ENCODE measurements around the gene RYK.

The RYK gene

DNA sequence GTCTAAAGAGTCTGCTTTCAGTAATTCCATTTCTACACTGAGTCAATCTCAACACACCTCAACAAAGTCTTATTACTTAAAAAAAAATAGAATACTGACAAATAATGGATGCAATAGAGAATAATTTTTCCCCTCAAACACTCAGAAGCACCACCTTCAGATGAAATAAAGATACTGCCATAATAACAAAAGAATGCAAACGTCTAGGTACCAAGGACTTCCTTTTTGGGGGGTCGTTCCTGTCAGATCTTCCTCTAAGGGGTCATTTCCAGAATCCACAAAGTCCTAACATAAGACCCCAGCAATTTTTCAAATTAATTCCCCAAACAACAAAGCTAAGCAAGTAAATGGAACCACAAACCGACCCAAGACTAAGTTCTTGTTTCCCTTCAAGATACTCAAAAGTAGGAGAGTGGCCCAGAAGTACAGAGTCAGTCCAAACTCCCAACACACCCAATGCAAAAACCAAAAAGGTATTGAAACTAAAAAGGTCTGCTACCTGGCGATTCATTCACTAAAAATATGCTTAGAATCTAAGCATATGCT is 1.3 kb downstream of the RYK start:
- TF ChIP-seq, protein P1, sequence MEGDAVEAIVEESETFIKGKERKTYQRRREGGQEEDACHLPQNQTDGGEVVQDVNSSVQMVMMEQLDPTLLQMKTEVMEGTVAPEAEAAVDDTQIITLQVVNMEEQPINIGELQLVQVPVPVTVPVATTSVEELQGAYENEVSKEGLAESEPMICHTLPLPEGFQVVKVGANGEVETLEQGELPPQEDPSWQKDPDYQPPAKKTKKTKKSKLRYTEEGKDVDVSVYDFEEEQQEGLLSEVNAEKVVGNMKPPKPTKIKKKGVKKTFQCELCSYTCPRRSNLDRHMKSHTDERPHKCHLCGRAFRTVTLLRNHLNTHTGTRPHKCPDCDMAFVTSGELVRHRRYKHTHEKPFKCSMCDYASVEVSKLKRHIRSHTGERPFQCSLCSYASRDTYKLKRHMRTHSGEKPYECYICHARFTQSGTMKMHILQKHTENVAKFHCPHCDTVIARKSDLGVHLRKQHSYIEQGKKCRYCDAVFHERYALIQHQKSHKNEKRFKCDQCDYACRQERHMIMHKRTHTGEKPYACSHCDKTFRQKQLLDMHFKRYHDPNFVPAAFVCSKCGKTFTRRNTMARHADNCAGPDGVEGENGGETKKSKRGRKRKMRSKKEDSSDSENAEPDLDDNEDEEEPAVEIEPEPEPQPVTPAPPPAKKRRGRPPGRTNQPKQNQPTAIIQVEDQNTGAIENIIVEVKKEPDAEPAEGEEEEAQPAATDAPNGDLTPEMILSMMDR (IDR thresholded peaks at IDR 0.05; ENCODE audit: low read depth, low read length) = no peak

DNA sequence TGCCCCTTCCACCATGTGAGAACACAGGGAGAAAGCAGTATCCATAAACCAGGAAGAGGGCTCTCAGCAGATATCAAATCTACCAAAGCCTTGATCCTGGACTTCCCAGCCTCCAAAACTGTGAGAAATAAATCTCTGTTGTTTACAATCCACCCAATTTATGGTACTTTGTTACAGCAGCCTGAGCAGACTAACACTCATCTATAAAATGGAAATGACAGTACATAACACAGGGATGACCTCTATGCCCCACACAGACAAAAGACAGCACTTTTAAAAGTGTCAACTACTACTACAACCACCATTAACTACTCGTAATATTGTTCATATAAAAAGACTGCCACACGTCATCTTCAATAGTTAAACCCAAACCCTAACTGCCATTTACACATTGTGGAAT is 5.7 kb downstream of the RYK start:
- TF ChIP-seq, protein P1 (IDR thresholded peaks at IDR 0.05; ENCODE audit: low read depth, low read length) = no peak
- no peak for DNase-seq (ENCODE audit: low read depth in 2 of 2)
- no peak overlapping the region for H3K4me3 ChIP-seq (replicated peaks in 1 of 2; ENCODE audit: low read depth in 2 of 2, low read length in 2 of 2)

More for the DNA sequence above, 1.3 kb downstream of the RYK start:
- DNase-seq (ENCODE audit: low read depth in 2 of 2) = peak in 1 of 2 donors; percentile 18
- peak overlapping the region; percentile 61 to 73 for H3K4me3 ChIP-seq (replicated peaks in 1 of 2; ENCODE audit: low read depth in 2 of 2, low read length in 2 of 2)

DNA sequence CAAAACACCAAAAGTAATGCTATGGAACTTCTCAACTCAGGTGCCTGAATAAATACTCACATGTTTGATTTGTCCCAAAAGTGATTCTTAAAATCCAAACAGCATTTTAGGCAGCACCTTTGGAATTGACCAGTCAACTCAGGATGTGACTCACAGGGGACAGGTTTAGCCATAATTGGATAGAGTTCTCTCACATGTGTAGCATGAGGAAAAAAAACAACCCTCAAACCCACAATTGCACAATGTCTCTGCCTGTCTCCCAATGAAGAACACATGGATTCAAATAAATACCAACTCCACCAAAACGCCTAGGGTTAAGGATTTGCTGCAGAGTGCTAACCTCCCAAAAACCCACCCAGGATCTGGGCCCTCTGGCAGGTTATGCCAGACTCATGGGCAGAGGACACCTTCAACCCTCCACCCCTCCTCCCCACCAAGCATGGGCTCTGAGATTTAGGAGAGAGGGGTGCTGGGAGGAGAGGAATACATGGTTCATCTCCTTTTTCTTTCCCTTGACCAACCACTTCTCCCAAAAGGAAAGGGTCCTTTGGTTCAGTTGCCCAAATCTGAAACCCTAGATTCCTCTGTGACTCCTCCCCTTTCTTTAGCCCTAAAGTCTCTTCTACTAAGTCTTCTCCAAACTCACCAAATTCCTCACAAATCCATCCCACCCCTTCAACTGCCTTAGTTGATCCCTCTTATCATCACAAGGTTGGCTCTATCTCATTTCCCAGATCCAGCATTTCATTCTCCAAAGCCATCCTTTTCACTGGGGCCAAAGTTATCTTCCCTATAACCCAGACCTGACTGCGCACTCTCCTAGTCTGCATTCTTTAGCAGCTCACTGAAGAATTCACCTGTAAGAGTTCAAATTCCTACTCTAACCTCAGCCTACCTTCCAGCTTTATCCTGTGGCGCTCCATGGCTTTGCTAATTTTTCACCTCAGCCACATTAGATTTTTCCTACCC is 7.7 kb downstream of the RYK start:
- H3K4me3 ChIP-seq (replicated peaks in 1 of 2; ENCODE audit: low read depth in 2 of 2, low read length in 2 of 2) = no peak overlapping the region
- TF ChIP-seq, protein P1 (IDR thresholded peaks at IDR 0.05; ENCODE audit: low read depth, low read length) = no peak
- DNase-seq (ENCODE audit: low read depth in 2 of 2) = peak; percentile 78 to 93

DNA sequence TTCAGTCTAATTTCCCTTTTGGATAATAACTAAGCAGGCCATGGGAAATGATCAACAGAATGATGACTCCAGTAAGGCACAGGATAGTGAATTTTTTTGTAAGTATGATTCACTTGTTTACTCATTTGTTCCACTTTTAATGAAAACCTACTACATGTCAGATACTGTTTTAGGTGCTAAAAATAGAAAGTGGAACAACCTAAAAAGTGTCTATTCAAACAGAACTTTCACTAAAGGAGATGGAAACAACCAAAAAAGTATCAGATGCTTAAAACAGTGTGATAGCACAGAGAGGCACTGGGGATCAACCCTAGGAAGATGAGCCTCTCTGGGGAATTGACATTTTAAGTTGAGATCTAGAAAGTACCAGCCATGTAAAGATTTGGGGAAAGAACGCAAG is 11.1 kb downstream of the RYK start:
- TF ChIP-seq, protein P1 (IDR thresholded peaks at IDR 0.05; ENCODE audit: low read depth, low read length) = no peak
- DNase-seq (ENCODE audit: low read depth in 2 of 2) = peak; percentile 14 to 57
- H3K4me3 ChIP-seq (replicated peaks in 1 of 2; ENCODE audit: low read depth in 2 of 2, low read length in 2 of 2) = no peak overlapping the region

DNA sequence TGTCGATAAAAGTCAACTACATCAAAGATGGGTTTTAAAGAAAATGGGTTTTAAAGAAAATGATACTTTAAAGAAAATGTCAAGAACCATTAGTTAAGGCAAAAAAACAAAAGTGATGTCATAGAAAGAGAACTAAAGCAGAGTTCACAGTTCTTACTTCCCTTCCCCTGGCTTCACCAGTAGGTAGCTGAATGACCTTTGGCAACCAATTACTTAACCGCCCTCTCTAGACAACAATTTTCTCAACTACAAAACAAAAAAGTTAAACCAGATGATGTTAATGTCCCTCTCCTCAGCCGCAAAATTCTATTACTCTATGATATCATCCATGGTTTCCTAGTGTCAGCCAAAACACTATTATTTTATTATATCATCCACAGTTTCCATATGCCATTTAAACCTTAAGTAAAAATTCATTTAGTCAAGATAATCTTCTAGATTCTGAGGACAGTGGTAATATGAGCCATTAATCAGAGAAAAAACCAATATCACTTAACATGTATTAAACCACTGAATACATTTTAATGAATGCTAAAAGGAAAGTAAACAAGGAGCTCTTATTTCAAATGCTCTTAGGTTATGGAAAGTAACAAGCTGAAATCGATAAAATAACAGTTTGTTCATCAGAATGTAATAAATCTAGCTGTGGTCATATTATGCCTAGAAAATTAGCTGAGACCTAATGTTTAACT is 13.1 kb downstream of the RYK start:
- H3K4me3 ChIP-seq (replicated peaks in 1 of 2; ENCODE audit: low read depth in 2 of 2, low read length in 2 of 2) = no peak overlapping the region
- DNase-seq (ENCODE audit: low read depth in 2 of 2) = no peak
- TF ChIP-seq, protein P1 (IDR thresholded peaks at IDR 0.05; ENCODE audit: low read depth, low read length) = no peak

DNA sequence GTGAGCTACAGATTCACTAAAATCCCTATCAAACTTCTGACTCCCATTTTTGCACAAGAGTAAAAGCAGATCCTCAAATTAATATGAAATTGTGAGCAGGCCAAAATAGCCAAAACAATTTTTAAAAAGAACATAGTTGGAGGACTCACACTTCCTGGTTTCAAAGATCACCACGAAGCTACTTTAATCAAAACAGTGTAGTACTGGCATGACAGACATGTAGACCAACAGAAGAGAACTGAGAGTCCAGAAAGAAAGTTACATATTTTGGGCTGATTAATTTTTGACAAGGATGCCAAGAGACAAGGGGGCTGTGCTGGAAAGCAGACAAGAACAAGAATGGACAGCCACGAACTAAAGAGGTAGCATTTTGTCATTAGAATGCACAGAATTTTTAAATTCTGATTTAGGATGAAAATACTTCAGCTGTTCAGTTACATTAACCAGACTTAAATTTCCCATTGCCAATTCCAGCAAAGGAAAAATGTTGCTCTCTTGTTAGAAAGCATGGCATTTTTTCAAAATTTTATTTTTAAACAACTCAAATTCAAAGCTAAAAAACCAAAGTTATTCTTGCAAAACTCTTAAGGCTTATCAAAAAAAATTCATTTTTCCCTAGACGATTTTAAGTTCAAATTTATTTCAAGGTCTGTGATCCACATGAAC is 14.0 kb downstream of the RYK start:
- no peak overlapping the region for H3K4me3 ChIP-seq (replicated peaks in 1 of 2; ENCODE audit: low read depth in 2 of 2, low read length in 2 of 2)
- TF ChIP-seq, protein P1 (IDR thresholded peaks at IDR 0.05; ENCODE audit: low read depth, low read length) = no peak
- DNase-seq (ENCODE audit: low read depth in 2 of 2) = peak in 1 of 2 donors; percentile 28
